Activated CD4-positive, alpha-beta T cell treated with anti-CD3 and anti-CD28 coated beads, Interleukin-2, Interleukin-6, amounts not matched to agents 100 ng/mL and 50 ng/mL, durations not matched to agents 16 hours and 8 hours (primary cell): ENCODE data around the gene TLE1.

Experiments used
- DNase-seq: peaks from one replicate; pipeline ENCODE4 v3.0.0-alpha.2; 2020

TLE1 gene

GRCh38 chr9:81573415-81574321 lies 115.7 kb downstream of the TLE1 start:
- no peak for DNase-seq

- DNase-seq, result no peak
These were observed 119.3 kb downstream of the TLE1 start for GRCh38 chr9:81570083-81570482.

- no peak for DNase-seq
These were observed 123.2 kb downstream of the TLE1 start for GRCh38 chr9:81566074-81566698.

GRCh38 chr9:81565609-81566008 lies 123.7 kb downstream of the TLE1 start:
- DNase-seq, result no peak

GRCh38 chr9:81565144-81565543 lies 124.2 kb downstream of the TLE1 start:
- DNase-seq, result no peak

- no peak for DNase-seq
These were observed 124.7 kb downstream of the TLE1 start for GRCh38 chr9:81564632-81565031.

GRCh38 chr9:81563739-81564138 lies 125.6 kb downstream of the TLE1 start:
- DNase-seq, result no peak

GRCh38 chr9:81563020-81563407 lies 126.3 kb downstream of the TLE1 start:
- DNase-seq, result no peak

GRCh38 chr9:81562231-81563019 lies 126.9 kb downstream of the TLE1 start:
- no peak for DNase-seq

GRCh38 chr9:81560851-81561732 lies 128.3 kb downstream of the TLE1 start:
- DNase-seq, result no peak

- DNase-seq, result no peak
These were observed 129.6 kb downstream of the TLE1 start for GRCh38 chr9:81559709-81560108.

- no peak for DNase-seq
These were observed 130.2 kb downstream of the TLE1 start for GRCh38 chr9:81559197-81559596.

GRCh38 chr9:81558091-81558830 lies 131.1 kb downstream of the TLE1 start:
- no peak for DNase-seq

- no peak for DNase-seq
These were observed 131.8 kb downstream of the TLE1 start for GRCh38 chr9:81557452-81558090.

GRCh38 chr9:81556923-81557322 lies 132.4 kb downstream of the TLE1 start:
- DNase-seq, result no peak

GRCh38 chr9:81552581-81552991 lies 136.8 kb downstream of the TLE1 start:
- no peak for DNase-seq

GRCh38 chr9:81550207-81550583 lies 139.2 kb downstream of the TLE1 start:
- DNase-seq, result no peak

- no peak for DNase-seq
These were observed 139.7 kb downstream of the TLE1 start for GRCh38 chr9:81549500-81550206.

- DNase-seq, result no peak
These were observed 140.4 kb downstream of the TLE1 start for GRCh38 chr9:81548911-81549310.

GRCh38 chr9:81546489-81546888 lies 142.9 kb downstream of the TLE1 start:
- DNase-seq, result no peak

- DNase-seq, result no peak
These were observed 145.7 kb downstream of the TLE1 start for GRCh38 chr9:81543695-81544094.
